ENCODE measurements around the gene TNFRSF12A. TPM values are rescaled to one million over a fixed set of nuclear protein-coding genes. Genes with fewer than 3 reads are reported as not detected.
A peak's percentile ranks its signal among the peaks of the same experiment; 100 is the strongest.

Gene TNFRSF12A
- total and polyA plus RNA-seq, 10 of the 15 experiments (the other 5 are each of a cell fraction or from before 2014, with no cell fraction given), result 0.35 to 1.7 (median 1.2) TPM; not detected in 2

DNA sequence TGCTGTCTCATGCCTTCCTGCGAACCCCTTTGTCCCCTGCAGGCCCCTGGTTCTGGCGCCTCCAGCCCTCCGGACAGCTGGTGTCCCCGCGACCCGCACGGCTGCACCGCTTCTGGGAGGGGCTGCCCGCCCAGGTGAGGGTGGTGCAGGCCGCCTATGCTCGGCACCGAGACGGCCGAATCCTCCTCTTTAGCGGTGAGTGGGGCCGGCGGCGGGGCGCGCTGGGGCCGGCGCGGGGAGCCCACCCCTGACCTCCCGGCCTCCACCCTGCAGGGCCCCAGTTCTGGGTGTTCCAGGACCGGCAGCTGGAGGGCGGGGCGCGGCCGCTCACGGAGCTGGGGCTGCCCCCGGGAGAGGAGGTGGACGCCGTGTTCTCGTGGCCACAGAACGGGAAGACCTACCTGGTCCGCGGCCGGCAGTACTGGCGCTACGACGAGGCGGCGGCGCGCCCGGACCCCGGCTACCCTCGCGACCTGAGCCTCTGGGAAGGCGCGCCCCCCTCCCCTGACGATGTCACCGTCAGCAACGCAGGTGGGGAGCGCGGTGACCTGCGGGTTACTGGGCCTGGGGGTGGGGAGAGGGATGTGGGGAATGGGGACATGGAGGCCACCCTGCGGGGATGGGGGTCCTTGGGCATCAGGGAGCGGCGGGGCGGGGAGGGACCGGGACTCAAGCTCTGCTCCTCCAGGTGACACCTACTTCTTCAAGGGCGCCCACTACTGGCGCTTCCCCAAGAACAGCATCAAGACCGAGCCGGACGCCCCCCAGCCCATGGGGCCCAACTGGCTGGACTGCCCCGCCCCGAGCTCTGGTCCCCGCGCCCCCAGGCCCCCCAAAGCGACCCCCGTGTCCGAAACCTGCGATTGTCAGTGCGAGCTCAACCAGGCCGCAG, 38.2 kb downstream of the TNFRSF12A start:
- WGBS (ENCODE audit: insufficient coverage, insufficient replicate concordance, low lambda C conversion rate, missing lambda C conversion rate), result 7% methylated on average over 52 of the region's 77 CpGs
- DNase-seq (ENCODE audit: low read depth, low spot score) (no peak), FAIRE-seq (no peak), ATAC-seq (peak; percentile 76)
- CTCF ChIA-PET, result interaction anchor here (0.6 to 9.5 kb wide), 29 partner anchors 10 to 113 kb away, joined by 3 to 174 read pairs (median 6); partner anchors contain the start of genes HCFC1R1, THOC6 and ZNF213
- TF ChIP-seq EED (IDR thresholded peaks at IDR 0.05; ENCODE audit: low read depth) (no peak), YY1 (IDR thresholded peaks at IDR 0.05; ENCODE audit: low read depth, low read length) (peak; percentile 8; the same call in 1 of the 2 replicates), BCL11A (IDR thresholded peaks at IDR 0.05; ENCODE audit: low read depth, low read length) (no peak), NR2F1 (conservative IDR thresholded peaks at IDR 0.05) (peak; percentile 58; the same call in 1 of the 2 replicates), NFYB (IDR thresholded peaks at IDR 0.05; ENCODE audit: insufficient read depth, low read depth, low read length) (no peak), GATAD2B (conservative IDR thresholded peaks at IDR 0.05; ENCODE audit: low read depth) (0 out of 2 replicates have a peak, but pooled peaks have one; percentile 37), SMARCA5 (IDR thresholded peaks at IDR 0.05) (peak; percentile 10; the same call in 1 of the 2 replicates)
- TF ChIP-seq, protein P1, sequence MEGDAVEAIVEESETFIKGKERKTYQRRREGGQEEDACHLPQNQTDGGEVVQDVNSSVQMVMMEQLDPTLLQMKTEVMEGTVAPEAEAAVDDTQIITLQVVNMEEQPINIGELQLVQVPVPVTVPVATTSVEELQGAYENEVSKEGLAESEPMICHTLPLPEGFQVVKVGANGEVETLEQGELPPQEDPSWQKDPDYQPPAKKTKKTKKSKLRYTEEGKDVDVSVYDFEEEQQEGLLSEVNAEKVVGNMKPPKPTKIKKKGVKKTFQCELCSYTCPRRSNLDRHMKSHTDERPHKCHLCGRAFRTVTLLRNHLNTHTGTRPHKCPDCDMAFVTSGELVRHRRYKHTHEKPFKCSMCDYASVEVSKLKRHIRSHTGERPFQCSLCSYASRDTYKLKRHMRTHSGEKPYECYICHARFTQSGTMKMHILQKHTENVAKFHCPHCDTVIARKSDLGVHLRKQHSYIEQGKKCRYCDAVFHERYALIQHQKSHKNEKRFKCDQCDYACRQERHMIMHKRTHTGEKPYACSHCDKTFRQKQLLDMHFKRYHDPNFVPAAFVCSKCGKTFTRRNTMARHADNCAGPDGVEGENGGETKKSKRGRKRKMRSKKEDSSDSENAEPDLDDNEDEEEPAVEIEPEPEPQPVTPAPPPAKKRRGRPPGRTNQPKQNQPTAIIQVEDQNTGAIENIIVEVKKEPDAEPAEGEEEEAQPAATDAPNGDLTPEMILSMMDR (IDR thresholded peaks at IDR 0.05 in 2 of 3, conservative IDR thresholded peaks at IDR 0.05 in 1 of 3; ENCODE audit: control insufficient read depth in 2 of 3, extremely low read depth in 1 of 3, insufficient read depth in 1 of 3, low read depth in 3 of 3, low read length in 3 of 3), result peak in 2 of 3 experiments; percentile 49 to 59; a peak in 5 of 6 replicates
- H3K9ac ChIP-seq (ENCODE audit: control insufficient read depth, insufficient read depth, low read length), result peak overlapping the region; percentile 82
- H3K79me2 ChIP-seq (ENCODE audit: control insufficient read depth, insufficient read depth, low read length), result no peaks in the 10 kb centered on the region
- POLR2A ChIA-PET, result interaction anchor here (0.6 to 1.4 kb wide), 12 partner anchors 13 to 1072 kb away, joined by 3 to 5 read pairs (median 4); partner anchors contain the start of genes HCFC1R1, THOC6 and ZNF213
- peak overlapping the region; percentile 87 for H3K4me3 ChIP-seq
- H3K9me3 ChIP-seq (replicated peaks; ENCODE audit: control insufficient read depth, insufficient read depth, low read length), result no peaks in the 10 kb centered on the region; the same call in 2 of the 3 replicates
- peak overlapping the region; percentile 70 for H3K27ac ChIP-seq (ENCODE audit: control insufficient read depth, insufficient read depth)
- TSS peak; percentile 45 for BruUV-seq (replicated peaks)
- H3K4me2 ChIP-seq (ENCODE audit: control insufficient read depth, insufficient read depth), result peak overlapping the region; percentile 75
- peaks cover 16% of the 10 kb centered on the region for H3K4me1 ChIP-seq (ENCODE audit: control insufficient read depth, insufficient read depth, low read length)
- peak overlapping the region; percentile 87 for H2AFZ ChIP-seq (ENCODE audit: control insufficient read depth, low read depth, low read length)
- in situ Hi-C loops (cut with MboI), result no loop called here
- H3K36me3 ChIP-seq (ENCODE audit: control insufficient read depth in 2 of 2, insufficient read depth in 2 of 2, low read length in 1 of 2), result no peaks in the 10 kb centered on the region
- SMC1A ChIA-PET (ENCODE audit: uncharacterized antibody, unreplicated experiment), result interaction anchor here (0.7 to 3.9 kb wide), 9 partner anchors 16 to 76 kb away, joined by 3 to 53 read pairs (median 4); partner anchors contain the start of gene ZNF213
- H4K20me1 ChIP-seq (ENCODE audit: control insufficient read depth, insufficient read depth), result no peaks in the 10 kb centered on the region
- intact Hi-C loops (cut with micrococcal nuclease; ENCODE audit: unreplicated experiment), result loop anchor here (1.0 to 2.0 kb wide), 3 partner anchors 37 to 108 kb away; no protein-coding TSS in a partner anchor
- RAD21 ChIA-PET (ENCODE audit: unreplicated experiment), result interaction anchor here (0.5 to 3.0 kb wide), 20 partner anchors 17 to 114 kb away, joined by 3 to 72 read pairs (median 6); partner anchors contain the start of genes TNFRSF12A and ZNF213
- H3K27me3 ChIP-seq (replicated peaks in 1 of 2; ENCODE audit: control insufficient read depth in 2 of 2, insufficient read depth in 2 of 2, low read length in 1 of 2), result no peaks in the 10 kb centered on the region
